Fibroblast of mammary gland (primary cell): Measurements from ENCODE around the gene MCM6.
A peak's percentile ranks its signal among the peaks of the same experiment; 100 is the strongest.

Experiments
- DNase-seq: peaks from one replicate; pipeline ENCODE4 v3.0.0-alpha.2; 2010; ENCODE audit warnings: low read depth
- H3K4me3 ChIP-seq: 2 replicates; pipeline ENCODE4 v1.5.1; 2011; ENCODE audit warnings: low read depth, mild to moderate bottlenecking, low read length, moderate library complexity; ENCODE audit not compliant: control insufficient read depth
- CTCF ChIP-seq: conservative IDR thresholded peaks from 2 replicates; pipeline ENCODE4 v1.5.1; 2011; ENCODE audit warnings: low read depth, low read length, inconsistent platforms; ENCODE audit not compliant: control insufficient read depth, insufficient read depth

MCM6 gene

GRCh38 chr2:135792401-135793150 lies 83.7 kb downstream of the MCM6 start:
- no peak for DNase-seq
- no peak for TF ChIP-seq CTCF
- no peak overlapping the region for H3K4me3 ChIP-seq

- DNase-seq: peak; percentile 26
- H3K4me3 ChIP-seq: no peak overlapping the region
- TF ChIP-seq CTCF: no peak
Measured at GRCh38 chr2:135791418-135792190, 84.6 kb downstream of the MCM6 start.

GRCh38 chr2:135790423-135790822 lies 85.8 kb downstream of the MCM6 start:
- no peak overlapping the region for H3K4me3 ChIP-seq
- no peak for TF ChIP-seq CTCF
- no peak for DNase-seq
